Astrocyte (in vitro differentiated cells and primary cell): ENCODE results near the gene HSPA9.

Source experiments
- EZH2 ChIP-seq: IDR thresholded peaks from 2 replicates; pipeline ENCODE4 v1.6.1; 2012; ENCODE audit warnings: mild to moderate bottlenecking, low read length, inconsistent platforms; ENCODE audit not compliant: insufficient read depth
- TF ChIP-seq, protein P1 (sequence below): IDR thresholded peaks from 2 replicates; pipeline ENCODE4 v1.5.1; 2011; ENCODE audit warnings: low read depth, mild to moderate bottlenecking, inconsistent platforms, low read length, moderate library complexity; ENCODE audit not compliant: insufficient read depth

DNA sequence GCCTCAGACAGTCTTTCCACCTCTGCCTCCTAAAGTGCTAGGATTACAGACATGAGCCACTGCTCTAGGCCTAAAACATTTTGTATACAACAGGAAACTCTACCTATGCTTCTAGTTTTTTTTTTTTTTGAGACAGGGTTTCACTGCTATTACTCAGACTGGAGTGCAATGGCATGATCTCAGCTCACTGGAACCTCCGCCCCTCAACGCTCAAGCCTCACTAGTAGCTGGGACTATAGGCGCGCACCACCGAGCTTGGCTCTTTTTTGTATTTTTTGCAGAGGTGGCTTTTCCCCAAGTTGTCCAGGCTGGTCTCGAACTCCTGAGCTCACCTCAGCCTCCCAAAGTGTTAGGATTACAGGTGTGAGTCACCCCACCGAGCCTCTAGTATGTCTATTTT is 5.4 kb downstream of the HSPA9 start:
- TF ChIP-seq, protein P1, sequence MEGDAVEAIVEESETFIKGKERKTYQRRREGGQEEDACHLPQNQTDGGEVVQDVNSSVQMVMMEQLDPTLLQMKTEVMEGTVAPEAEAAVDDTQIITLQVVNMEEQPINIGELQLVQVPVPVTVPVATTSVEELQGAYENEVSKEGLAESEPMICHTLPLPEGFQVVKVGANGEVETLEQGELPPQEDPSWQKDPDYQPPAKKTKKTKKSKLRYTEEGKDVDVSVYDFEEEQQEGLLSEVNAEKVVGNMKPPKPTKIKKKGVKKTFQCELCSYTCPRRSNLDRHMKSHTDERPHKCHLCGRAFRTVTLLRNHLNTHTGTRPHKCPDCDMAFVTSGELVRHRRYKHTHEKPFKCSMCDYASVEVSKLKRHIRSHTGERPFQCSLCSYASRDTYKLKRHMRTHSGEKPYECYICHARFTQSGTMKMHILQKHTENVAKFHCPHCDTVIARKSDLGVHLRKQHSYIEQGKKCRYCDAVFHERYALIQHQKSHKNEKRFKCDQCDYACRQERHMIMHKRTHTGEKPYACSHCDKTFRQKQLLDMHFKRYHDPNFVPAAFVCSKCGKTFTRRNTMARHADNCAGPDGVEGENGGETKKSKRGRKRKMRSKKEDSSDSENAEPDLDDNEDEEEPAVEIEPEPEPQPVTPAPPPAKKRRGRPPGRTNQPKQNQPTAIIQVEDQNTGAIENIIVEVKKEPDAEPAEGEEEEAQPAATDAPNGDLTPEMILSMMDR, result no peak
- no peak for TF ChIP-seq EZH2
